Activated T-helper 1 cell treated with anti-CD3 and anti-CD28 coated beads, Interleukin-12 subunit alpha, Interleukin-12 subunit beta, Interleukin-2, Interleukin-4 antibody, amounts not matched to agents 30 ng/mL and 10 ng/mL and 1 ng/mL, durations not matched to agents 14 hours and 24 hours and 36 hours (primary cell): Measurements from ENCODE around the gene ANG. TPM values are rescaled to one million over a fixed set of nuclear protein-coding genes. Genes with fewer than 3 reads are reported as not detected.
"Not testable (repeated sequence)": the region's sequence is repeated elsewhere in the genome, so short reads cannot be mapped to it uniquely, and the experiment has no call there.

Experiments
- DNase-seq: peaks from one replicate; pipeline ENCODE4 v3.0.0; 2021; ENCODE audit warnings: low spot score
- H3K27ac Mint-ChIP-seq: one replicate; pipeline ENCODE4 v1.8.0; 2021; ENCODE audit warnings: mild to moderate bottlenecking, mixed read lengths
- H3K27me3 Mint-ChIP-seq: one replicate; pipeline ENCODE4 v1.8.0; 2022; ENCODE audit warnings: mild to moderate bottlenecking, moderate library complexity, mixed read lengths; ENCODE audit not compliant: insufficient read depth
- H3K36me3 Mint-ChIP-seq: one replicate; pipeline ENCODE4 v1.8.0; 2021; ENCODE audit warnings: low read depth, mixed read lengths
- H3K4me1 Mint-ChIP-seq: one replicate; pipeline ENCODE4 v1.8.0; 2021; ENCODE audit warnings: low read depth, mixed read lengths
- H3K4me3 Mint-ChIP-seq: one replicate; pipeline ENCODE4 v1.8.0; 2021; ENCODE audit warnings: mild to moderate bottlenecking, moderate library complexity, mixed read lengths
- H3K9me3 Mint-ChIP-seq: one replicate; pipeline ENCODE4 v1.8.0; 2021; ENCODE audit warnings: mixed read lengths
- intact Hi-C: fragments of 100-400 bp; cut with micrococcal nuclease; formaldehyde crosslinking; loops from one replicate; pipeline ENCODE4 v1.15.1; 2024
- total RNA-seq: library from RNA; stranded (reverse); gene quantifications from 2 replicates; pipeline ENCODE4 v1.2.3, GENCODE V29; 2022

ANG gene
- total RNA-seq, result 0.57 and 0.59 TPM in 2 replicates

DNA sequence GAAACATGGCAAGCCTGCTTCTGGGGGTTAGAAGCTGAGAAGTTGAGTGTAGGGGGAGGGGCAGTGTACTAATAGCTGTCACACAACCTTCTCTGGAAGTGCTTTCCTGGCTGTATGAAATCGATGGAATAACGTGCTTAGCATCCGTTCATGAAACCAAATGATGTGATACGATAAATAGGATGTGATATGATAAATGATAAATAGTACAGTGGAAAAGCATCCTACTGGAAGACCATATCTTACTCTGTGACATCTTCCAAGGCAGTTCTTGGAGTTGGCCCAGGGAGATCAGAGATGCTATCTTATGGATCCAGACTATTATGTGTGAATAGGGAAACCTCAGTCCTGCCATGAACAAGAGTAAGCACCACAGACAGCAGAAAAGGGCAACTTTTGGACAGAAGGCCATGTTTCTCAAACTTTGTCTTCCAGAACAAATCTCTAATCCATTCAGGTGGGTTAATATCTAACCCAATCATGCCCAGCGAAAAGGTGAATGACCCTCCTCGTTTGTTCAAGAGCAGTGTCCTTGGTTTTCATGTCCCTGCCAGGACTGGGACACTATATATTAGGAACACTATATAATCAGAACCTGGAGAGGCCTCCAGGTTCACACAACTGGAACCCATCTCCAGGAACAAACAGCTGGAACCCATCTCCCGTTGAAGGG, at the start of gene ANG:
TSS of gene ANG (plus strand) at position 598 of the 673 bp plus-strand sequence. CDS start 4,801 bp downstream, outside the sequence.
- Mint-ChIP-seq H3K4me1 (peaks cover 19% of the 10 kb centered on the region), H3K27me3 (no peaks in the 10 kb centered on the region), H3K9me3 (no peaks in the 10 kb centered on the region), H3K4me3 (no peak within 1 kb of the TSS), H3K27ac (no peak within 1 kb of the TSS), H3K36me3 (no peaks in the 10 kb centered on the region)
- DNase-seq, result no peak
- intact Hi-C loops, result no loop called here

GRCh38 chr14:20641591-20641990, 47.0 kb upstream of the ANG start, which contains the start of gene OR6S1:
OR6S1 (minus strand) TSS chr14:20641691; CDS start chr14:20641691, 0 bp downstream.
- Mint-ChIP-seq H3K36me3 (no peaks in the 10 kb centered on the region), H3K4me1 (no peaks in the 10 kb centered on the region), H3K4me3 (no peak within 1 kb of the TSS), H3K27ac (no peak within 1 kb of the TSS), H3K27me3 (peaks cover 38% of the 10 kb centered on the region), H3K9me3 (no peaks in the 10 kb centered on the region)
- DNase-seq, result no peak
- intact Hi-C loops, result no loop called here

DNA sequence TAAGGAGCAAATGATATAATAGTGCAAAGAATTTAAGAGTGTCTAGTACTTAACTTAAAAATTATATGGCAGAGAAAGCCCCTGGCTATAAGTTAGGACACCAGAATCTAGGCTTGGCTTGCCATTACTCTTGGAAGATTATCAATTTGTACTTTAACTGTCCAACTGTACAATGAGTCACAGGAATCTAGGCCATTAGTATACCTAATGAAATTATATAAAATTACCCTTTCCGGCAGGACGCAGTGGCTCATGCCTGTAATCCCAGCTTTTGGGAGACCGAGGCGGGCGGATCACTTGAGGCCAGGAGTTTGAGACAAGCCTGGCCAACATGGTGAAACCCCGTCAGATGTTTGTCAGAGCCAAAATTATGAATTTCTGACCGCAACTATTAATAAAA, 46.4 kb upstream of the ANG start:
- DNase-seq, result no peak
- H3K9me3 Mint-ChIP-seq, result no peaks in the 10 kb centered on the region
- no peak overlapping the region for H3K4me3 Mint-ChIP-seq
- intact Hi-C loops, result no loop called here
- H3K27me3 Mint-ChIP-seq, result peaks cover 34% of the 10 kb centered on the region
- H3K36me3 Mint-ChIP-seq, result no peaks in the 10 kb centered on the region
- no peaks in the 10 kb centered on the region for H3K4me1 Mint-ChIP-seq
- no peak overlapping the region for H3K27ac Mint-ChIP-seq

- H3K9me3 Mint-ChIP-seq, H3K4me1 Mint-ChIP-seq, intact Hi-C loops, DNase-seq, H3K27ac Mint-ChIP-seq, H3K36me3 Mint-ChIP-seq, H3K4me3 Mint-ChIP-seq: not testable (repeated sequence)
- peaks cover 36% of the 10 kb centered on the region for H3K27me3 Mint-ChIP-seq
Observed at GRCh38 chr14:20642755-20643154, 45.8 kb upstream of the ANG start.

DNA sequence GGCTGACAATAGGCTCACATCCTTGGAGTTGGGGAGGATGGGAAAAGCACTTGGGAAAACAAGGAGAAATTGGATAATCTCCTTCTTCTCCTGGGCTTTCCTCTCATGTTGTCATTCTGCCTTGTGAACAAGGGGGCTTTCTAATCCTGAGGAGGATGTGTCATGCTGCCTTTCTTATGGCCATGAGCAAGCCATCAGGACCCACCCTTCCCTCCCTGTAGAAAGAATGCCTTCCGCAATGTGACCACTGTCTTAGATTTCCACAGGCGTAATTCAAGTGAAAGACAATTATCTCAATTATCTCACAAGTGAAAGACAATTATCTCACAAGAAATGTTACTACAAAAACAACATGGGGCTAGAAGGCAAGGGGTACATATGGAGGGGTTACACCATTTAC, 44.0 kb upstream of the ANG start:
- Mint-ChIP-seq H3K9me3 (no peaks in the 10 kb centered on the region), H3K4me1 (no peaks in the 10 kb centered on the region), H3K36me3 (no peaks in the 10 kb centered on the region), H3K27ac (no peak overlapping the region), H3K27me3 (peaks cover 45% of the 10 kb centered on the region), H3K4me3 (no peak overlapping the region)
- DNase-seq, result no peak
- intact Hi-C loops, result no loop called here

GRCh38 chr14:20645481-20645880, 43.1 kb upstream of the ANG start:
- Mint-ChIP-seq H3K9me3 (no peaks in the 10 kb centered on the region), H3K4me3 (no peak overlapping the region), H3K27ac (no peak overlapping the region), H3K36me3 (no peaks in the 10 kb centered on the region), H3K4me1 (no peaks in the 10 kb centered on the region), H3K27me3 (peaks cover 47% of the 10 kb centered on the region)
- no peak for DNase-seq
- intact Hi-C loops, result no loop called here

GRCh38 chr14:20652996-20653975, 35.3 kb upstream of the ANG start:
- intact Hi-C loops, result loop anchor here (1.0 kb wide), 4 partner anchors 10 to 40 kb away; no protein-coding TSS in a partner anchor
- DNase-seq, result peak; percentile 37
- Mint-ChIP-seq H3K27me3 (peaks cover 72% of the 10 kb centered on the region), H3K4me1 (peaks cover 24% of the 10 kb centered on the region), H3K4me3 (peak overlapping the region; percentile 63), H3K9me3 (no peaks in the 10 kb centered on the region), H3K27ac (no peak overlapping the region), H3K36me3 (no peaks in the 10 kb centered on the region)

GRCh38 chr14:20655851-20656250, 32.7 kb upstream of the ANG start:
- no peak overlapping the region for H3K4me3 Mint-ChIP-seq
- H3K27ac Mint-ChIP-seq, result no peak overlapping the region
- DNase-seq, result no peak
- H3K9me3 Mint-ChIP-seq, result no peaks in the 10 kb centered on the region
- H3K27me3 Mint-ChIP-seq, result peaks cover 63% of the 10 kb centered on the region
- H3K4me1 Mint-ChIP-seq, result peaks cover 24% of the 10 kb centered on the region
- intact Hi-C loops, result no loop called here
- no peaks in the 10 kb centered on the region for H3K36me3 Mint-ChIP-seq

- DNase-seq, result no peak
- Mint-ChIP-seq H3K27ac (no peak overlapping the region), H3K4me3 (no peak overlapping the region), H3K4me1 (peaks cover 25% of the 10 kb centered on the region), H3K9me3 (no peaks in the 10 kb centered on the region), H3K27me3 (peaks cover 60% of the 10 kb centered on the region), H3K36me3 (no peaks in the 10 kb centered on the region)
- intact Hi-C loops, result no loop called here
Observed at GRCh38 chr14:20656274-20656673, 32.3 kb upstream of the ANG start.

DNA sequence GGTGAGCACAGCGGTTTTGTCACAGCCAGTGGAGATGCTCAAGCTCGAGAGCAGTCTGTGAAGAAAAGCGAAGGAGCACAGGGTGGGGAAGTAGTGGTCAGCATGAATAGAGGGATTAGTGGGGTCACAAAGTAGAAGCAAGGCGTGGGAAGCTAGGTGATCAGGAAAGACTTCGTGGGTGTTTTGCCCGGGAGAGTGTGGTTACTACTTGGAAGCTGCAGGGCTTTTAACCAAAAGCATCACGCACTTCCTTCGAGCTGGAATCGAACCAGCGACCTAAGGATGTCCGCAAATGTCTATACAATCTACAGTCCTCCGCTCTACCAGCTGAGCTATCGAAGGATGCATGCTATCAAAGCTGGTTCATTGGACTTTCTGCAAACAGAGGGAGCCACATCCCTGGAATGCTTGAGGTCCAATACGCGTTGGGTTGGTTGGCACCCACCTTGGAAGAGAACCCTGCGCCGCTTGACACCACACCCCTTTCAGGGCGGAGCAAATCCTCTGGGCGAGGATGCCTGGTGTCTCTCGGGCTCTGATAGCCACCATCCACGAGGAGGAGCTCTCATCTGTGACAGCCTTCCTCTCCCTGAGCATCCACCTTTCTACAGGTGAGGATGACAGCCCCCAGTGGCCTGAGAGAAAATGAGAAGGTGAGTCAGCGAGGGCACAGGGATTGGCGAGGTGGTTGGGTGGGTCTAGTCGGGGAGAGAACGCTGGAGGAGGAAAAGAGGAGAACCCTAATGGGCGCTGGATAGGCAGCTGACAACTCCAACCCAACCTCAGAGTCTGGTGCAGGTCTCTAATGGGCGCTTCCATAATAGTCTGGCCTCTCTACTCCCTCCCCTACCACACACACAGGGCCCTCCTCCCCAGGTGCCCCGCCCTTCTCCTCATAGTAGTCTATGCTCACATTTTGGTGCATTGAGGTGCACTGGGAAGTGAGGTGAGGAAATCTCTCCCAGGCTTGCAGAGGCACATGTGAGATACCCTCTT, 31.1 kb upstream of the ANG start:
- Mint-ChIP-seq H3K9me3 (no peaks in the 10 kb centered on the region), H3K4me1 (peaks cover 35% of the 10 kb centered on the region), H3K4me3 (no peak overlapping the region), H3K36me3 (no peaks in the 10 kb centered on the region), H3K27me3 (peaks cover 52% of the 10 kb centered on the region), H3K27ac (no peak overlapping the region)
- intact Hi-C loops, result no loop called here
- DNase-seq, result no peak

DNA sequence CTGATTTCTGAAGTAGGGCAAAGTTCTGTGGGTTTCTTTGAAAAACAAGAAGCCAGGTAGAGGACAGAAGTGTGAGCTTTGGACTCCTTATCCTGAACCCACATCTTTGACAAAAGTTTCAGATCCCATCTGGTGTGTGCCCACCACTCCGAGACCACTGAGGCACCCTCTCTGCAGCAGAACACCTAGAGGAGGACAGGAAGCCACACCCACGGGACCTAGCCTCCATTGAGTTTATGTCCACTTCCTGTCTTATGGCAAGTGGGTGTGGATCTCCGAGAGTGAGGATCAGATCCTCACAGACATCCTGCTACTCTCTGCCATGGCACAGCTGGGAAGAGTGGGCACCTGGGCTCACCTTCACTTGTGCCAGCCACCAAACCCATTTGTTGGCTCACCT, 30.3 kb upstream of the ANG start:
- H3K9me3 Mint-ChIP-seq, result no peaks in the 10 kb centered on the region
- H3K36me3 Mint-ChIP-seq, result no peaks in the 10 kb centered on the region
- DNase-seq, result no peak
- H3K4me1 Mint-ChIP-seq, result peaks cover 35% of the 10 kb centered on the region
- H3K4me3 Mint-ChIP-seq, result no peak overlapping the region
- H3K27me3 Mint-ChIP-seq, result peaks cover 49% of the 10 kb centered on the region
- intact Hi-C loops, result no loop called here
- no peak overlapping the region for H3K27ac Mint-ChIP-seq

- no peaks in the 10 kb centered on the region for H3K36me3 Mint-ChIP-seq
- H3K4me3 Mint-ChIP-seq, result no peak overlapping the region
- no peak for DNase-seq
- peaks cover 33% of the 10 kb centered on the region for H3K4me1 Mint-ChIP-seq
- H3K9me3 Mint-ChIP-seq, result no peaks in the 10 kb centered on the region
- intact Hi-C loops, result no loop called here
- H3K27me3 Mint-ChIP-seq, result peaks cover 40% of the 10 kb centered on the region
- no peak overlapping the region for H3K27ac Mint-ChIP-seq
Observed at GRCh38 chr14:20659336-20659735, 29.2 kb upstream of the ANG start.
